CD4-positive, alpha-beta T cell (primary cell): ENCODE results near the gene FBRSL1. TPM values are rescaled to one million over a fixed set of nuclear protein-coding genes. Genes with fewer than 3 reads are reported as not detected.
A peak's percentile ranks its signal among the peaks of the same experiment; 100 is the strongest.

Source experiments
- ATAC-seq: fragments of 200-7000 bp; cut with Tn5 transposase; one replicate; pipeline ENCODE4 v1.10.0; 2022; ENCODE audit warnings: mild to moderate bottlenecking; ENCODE audit not compliant: poor library complexity
- CTCF ChIA-PET: fragments of 350-600 bp; sonication (Branson Sonifier 250); formaldehyde crosslinking; loops from one replicate; lab custom pipeline; 2021; ENCODE audit warnings: antibody characterized with exemption, inconsistent platforms; lab: Charles Lee
- POLR2A ChIA-PET: fragments of 350-600 bp; sonication (Branson Sonifier 250); formaldehyde crosslinking; loops from one replicate; lab custom pipeline; 2021; ENCODE audit warnings: antibody characterized with exemption, inconsistent platforms; lab: Charles Lee
- DNase-seq, 14 experiments: peaks; one replicate each; pipeline ENCODE4 v3.0.0-alpha.2; 2013 to 2020; ENCODE audit warnings: mixed read lengths in 2 of 14
- H3K27ac ChIP-seq, 2 donors: one replicate each; pipeline versions ENCODE4 v1.5.1 to v1.7.0; 2013; ENCODE audit warnings: low read length in 2 of 2, low read depth in 1 of 2, mild to moderate bottlenecking in 1 of 2
- H3K27me3 ChIP-seq, 2 experiments: 1 replicate in 1 of 2; 2 replicates in 1 of 2; pipeline versions ENCODE4 v1.6.1 to v1.7.0; 2013; ENCODE audit warnings: low read length in 2 of 2, control low read depth in 1 of 2, mild to moderate bottlenecking in 1 of 2, moderate library complexity in 1 of 2; ENCODE audit not compliant: insufficient read depth in 2 of 2, control insufficient read depth in 1 of 2
- H3K36me3 ChIP-seq: one replicate; pipeline ENCODE4 v1.6.1; 2013; ENCODE audit warnings: low read length, control low read depth; ENCODE audit not compliant: insufficient read depth
- H3K4me1 ChIP-seq: one replicate; pipeline ENCODE4 v1.6.1; 2013; ENCODE audit warnings: low read length, control low read depth; ENCODE audit not compliant: insufficient read depth
- H3K4me3 ChIP-seq: one replicate; pipeline ENCODE4 v1.5.1; 2013; ENCODE audit warnings: mild to moderate bottlenecking, low read length, moderate library complexity
- H3K9me3 ChIP-seq, 2 experiments: 1 replicate in 1 of 2; 2 replicates in 1 of 2; pipeline versions ENCODE4 v1.6.1 to v1.7.0; 2013; ENCODE audit warnings: low read length in 2 of 2, mild to moderate bottlenecking in 2 of 2, control low read depth in 1 of 2, moderate library complexity in 1 of 2; ENCODE audit not compliant: control insufficient read depth in 1 of 2, insufficient read depth in 1 of 2
- H3K27ac Mint-ChIP-seq: one replicate; pipeline ENCODE4 v1.8.0; 2020; ENCODE audit warnings: mixed read lengths
- H3K27me3 Mint-ChIP-seq: one replicate; pipeline ENCODE4 v1.8.0; 2021; ENCODE audit warnings: mixed read lengths
- H3K36me3 Mint-ChIP-seq: one replicate; pipeline ENCODE4 v1.8.0; 2021; ENCODE audit warnings: low read depth, mixed read lengths
- H3K4me1 Mint-ChIP-seq: one replicate; pipeline ENCODE4 v1.8.0; 2021; ENCODE audit warnings: low read depth, mixed read lengths
- H3K4me3 Mint-ChIP-seq: one replicate; pipeline ENCODE4 v1.8.0; 2020; ENCODE audit warnings: mild to moderate bottlenecking, mixed read lengths
- H3K9me3 Mint-ChIP-seq: one replicate; pipeline ENCODE4 v1.8.0; 2020; ENCODE audit warnings: mixed read lengths
- CTCF ChIP-seq: fragments of 200-600 bp; IDR thresholded peaks from one replicate; pipeline ENCODE4 v1.8.0; 2022; ENCODE audit warnings: antibody characterized with exemption, mild to moderate bottlenecking
- intact Hi-C, 2 experiments: fragments of 100-400 bp; cut with DNase I in 1 of 2; cut with micrococcal nuclease in 1 of 2; formaldehyde crosslinking; loops; one replicate each; pipeline versions ENCODE4 v1.15.1 to v1.9.0; 2023 to 2025; cut with DNase I, micrococcal nuclease
- total RNA-seq, 174 experiments: library from RNA in 2 of 174; stranded (reverse) in 2 of 174; gene quantifications; one replicate each; pipeline ENCODE4 v1.2.3 and lab custom pipeline; 2021 to 2026

Gene FBRSL1
- total RNA-seq, 2 experiments from 2014 or later, result 75.8 to 80.7 TPM

- Histone ChIP-seq H3K36me3 (peaks cover 38% of the 10 kb centered on the region), H3K27me3 (no peaks in the 10 kb centered on the region), H3K27ac (no peak overlapping the region), H3K4me1 (peaks cover 33% of the 10 kb centered on the region), H3K9me3 (peaks cover 0 to 25% of the 10 kb centered on the region in 2 experiments), H3K4me3 (no peak overlapping the region)
- no peak for ATAC-seq
- DNase-seq, result no peak
- TF ChIP-seq CTCF, result no peak
- intact Hi-C loops, result no loop called here
- H3K4me1 Mint-ChIP-seq, result peaks cover 7% of the 10 kb centered on the region
- H3K9me3 Mint-ChIP-seq, result no peaks in the 10 kb centered on the region
- H3K27ac Mint-ChIP-seq, result no peak overlapping the region
- POLR2A ChIA-PET, result no interaction called here
- H3K36me3 Mint-ChIP-seq, result peaks cover 46% of the 10 kb centered on the region
- CTCF ChIA-PET, result no interaction called here
- no peaks in the 10 kb centered on the region for H3K27me3 Mint-ChIP-seq
- H3K4me3 Mint-ChIP-seq, result no peak overlapping the region
Observed at GRCh38 chr12:132511516-132512196, 21.7 kb downstream of the FBRSL1 start.

DNA sequence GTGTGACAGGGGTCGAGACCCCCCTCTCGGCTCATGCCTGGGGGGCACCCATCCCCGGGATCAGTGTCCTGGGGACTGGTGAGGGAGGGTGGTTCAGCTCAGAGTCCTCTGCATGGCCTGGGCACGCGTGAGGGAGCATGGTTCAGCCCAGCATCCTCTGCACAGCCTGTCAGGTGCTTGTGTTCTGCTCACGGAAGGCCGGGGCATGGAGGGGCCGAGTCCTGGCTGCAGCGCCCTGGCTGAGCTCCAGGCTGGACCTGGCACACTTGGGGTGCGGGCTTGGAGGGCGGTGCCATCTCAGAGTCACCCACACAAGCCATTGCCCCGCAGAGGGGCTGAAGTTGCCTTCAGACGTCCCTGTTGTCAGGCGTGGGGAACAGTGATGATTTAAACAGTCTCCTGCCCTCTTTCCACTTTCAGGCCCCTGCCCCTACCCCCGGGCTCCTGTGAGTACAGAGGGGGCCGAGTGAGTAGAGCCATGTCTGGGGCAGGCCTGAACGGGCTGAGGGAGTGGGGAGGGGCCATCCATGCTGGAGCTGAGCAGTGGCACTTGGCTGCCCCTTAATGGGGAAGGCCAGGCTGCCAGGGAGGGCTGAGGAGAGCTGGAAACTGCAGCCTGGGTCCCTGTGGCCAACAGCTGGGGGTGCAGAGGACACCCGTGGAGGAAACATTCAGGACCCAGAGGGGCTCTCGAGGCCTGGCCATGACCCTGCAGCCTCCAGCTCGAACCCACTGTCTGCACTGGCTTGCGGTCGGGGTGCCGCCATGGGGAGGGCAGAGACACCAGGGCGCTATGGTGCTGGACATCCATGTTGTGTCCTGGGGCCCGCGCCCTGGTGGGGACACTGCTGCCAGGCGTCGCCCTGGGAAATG is 22.5 kb downstream of the FBRSL1 start:
- peak overlapping the region in 1 of 2 donors; percentile 7 for H3K27ac ChIP-seq
- no peaks in the 10 kb centered on the region for H3K27me3 ChIP-seq
- peaks cover 39% of the 10 kb centered on the region for H3K36me3 ChIP-seq
- Mint-ChIP-seq H3K4me3 (no peak overlapping the region), H3K4me1 (no peaks in the 10 kb centered on the region), H3K27ac (no peak overlapping the region), H3K9me3 (no peaks in the 10 kb centered on the region), H3K36me3 (peaks cover 48% of the 10 kb centered on the region), H3K27me3 (no peaks in the 10 kb centered on the region)
- peaks cover 0 to 25% of the 10 kb centered on the region in 2 experiments for H3K9me3 ChIP-seq
- TF ChIP-seq CTCF, result no peak
- DNase-seq (no peak), ATAC-seq (no peak)
- peaks cover 25% of the 10 kb centered on the region for H3K4me1 ChIP-seq
- POLR2A ChIA-PET, result no interaction called here
- no peak overlapping the region for H3K4me3 ChIP-seq
- CTCF ChIA-PET, result no interaction called here
- intact Hi-C loops, result no loop called here

DNA sequence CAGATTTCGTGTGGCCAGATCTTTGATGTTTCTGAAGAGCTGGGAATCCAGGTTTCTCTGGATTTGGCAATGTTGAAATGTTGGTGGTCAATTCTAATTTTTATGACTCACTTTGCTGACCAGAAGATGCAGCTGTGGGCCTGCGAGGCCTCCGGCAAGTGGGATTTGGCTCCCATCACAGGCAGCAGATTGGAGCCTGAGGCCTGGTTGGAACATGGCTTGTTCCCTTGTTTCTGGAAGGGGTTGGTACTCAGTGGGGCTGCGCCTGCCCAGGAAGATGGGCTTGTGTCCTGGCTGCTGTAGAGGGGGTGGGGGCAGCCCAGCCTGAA is 23.1 kb downstream of the FBRSL1 start:
- intact Hi-C loops, result no loop called here
- peaks cover 19% of the 10 kb centered on the region for H3K4me1 ChIP-seq
- Mint-ChIP-seq H3K36me3 (peaks cover 54% of the 10 kb centered on the region), H3K4me1 (no peaks in the 10 kb centered on the region), H3K27me3 (no peaks in the 10 kb centered on the region), H3K9me3 (peaks cover under 1% of the 10 kb centered on the region), H3K27ac (peak overlapping the region; percentile 33), H3K4me3 (no peak overlapping the region)
- ATAC-seq (no peak), DNase-seq (no peak)
- CTCF ChIA-PET, result no interaction called here
- H3K36me3 ChIP-seq, result peaks cover 40% of the 10 kb centered on the region
- POLR2A ChIA-PET, result no interaction called here
- no peaks in the 10 kb centered on the region for H3K27me3 ChIP-seq
- H3K27ac ChIP-seq, result no peak overlapping the region
- H3K4me3 ChIP-seq, result no peak overlapping the region
- peaks cover 0 to 31% of the 10 kb centered on the region in 2 experiments for H3K9me3 ChIP-seq
- TF ChIP-seq CTCF, result no peak
